GM06990 (cell line): ENCODE data around the gene NPBWR2.

Experiments
- DNase-seq: peaks from one replicate; pipeline ENCODE4 v3.0.0-alpha.2; 2011; ENCODE audit not compliant: insufficient read length; ENCODE audit errors: extremely low read depth
- H3K27me3 ChIP-seq: replicated peaks from 2 replicates; pipeline ENCODE4 v1.6.0; 2011; ENCODE audit warnings: low read length; ENCODE audit not compliant: control insufficient read depth, insufficient read depth
- H3K36me3 ChIP-seq: 2 replicates; pipeline ENCODE4 v1.5.1; 2011; ENCODE audit warnings: low read length; ENCODE audit not compliant: control insufficient read depth, insufficient read depth
- H3K4me3 ChIP-seq: replicated peaks from 2 replicates; pipeline ENCODE4 v1.5.1; 2011; ENCODE audit warnings: low read depth, mild to moderate bottlenecking, control low read depth, low read length
- TF ChIP-seq, protein P1 (sequence below): IDR thresholded peaks from 2 replicates; pipeline ENCODE4 v1.5.1; 2011; ENCODE audit warnings: low read length, control low read depth, mild to moderate bottlenecking, inconsistent platforms; ENCODE audit not compliant: insufficient read depth, poor library complexity, severe bottlenecking

Gene NPBWR2

DNA sequence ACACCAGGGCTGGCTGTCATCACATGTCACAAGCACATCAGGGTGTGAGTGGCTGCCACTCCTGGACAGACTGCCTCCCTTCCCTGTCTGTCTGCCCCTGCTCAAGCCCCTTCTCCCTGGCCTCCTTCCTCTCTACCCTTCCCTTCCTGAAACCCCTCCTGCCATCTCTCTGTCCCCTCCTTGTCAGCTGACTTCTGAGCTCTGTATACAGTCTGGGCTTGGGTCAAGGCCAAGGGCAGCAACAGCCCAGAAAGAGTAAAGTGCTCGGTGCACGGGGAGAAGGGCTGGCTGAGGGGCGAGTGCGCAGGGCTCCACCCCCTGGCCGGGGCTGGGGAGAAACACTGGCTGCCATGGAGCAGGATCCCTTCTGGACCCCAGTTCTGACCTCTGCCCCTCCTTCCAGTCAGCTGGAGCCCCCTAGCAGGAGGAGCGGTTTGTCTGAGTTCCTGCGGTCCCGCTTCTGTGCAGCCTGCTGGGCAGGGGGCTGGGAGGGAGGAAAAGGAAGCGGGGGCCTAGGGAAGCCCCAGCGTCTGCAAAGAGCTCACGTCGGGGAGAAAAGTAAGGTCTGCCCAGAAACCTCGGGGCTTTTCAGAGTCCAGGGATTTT, 25.1 kb downstream of the NPBWR2 start:
- no peak for DNase-seq
- TF ChIP-seq, protein P1, sequence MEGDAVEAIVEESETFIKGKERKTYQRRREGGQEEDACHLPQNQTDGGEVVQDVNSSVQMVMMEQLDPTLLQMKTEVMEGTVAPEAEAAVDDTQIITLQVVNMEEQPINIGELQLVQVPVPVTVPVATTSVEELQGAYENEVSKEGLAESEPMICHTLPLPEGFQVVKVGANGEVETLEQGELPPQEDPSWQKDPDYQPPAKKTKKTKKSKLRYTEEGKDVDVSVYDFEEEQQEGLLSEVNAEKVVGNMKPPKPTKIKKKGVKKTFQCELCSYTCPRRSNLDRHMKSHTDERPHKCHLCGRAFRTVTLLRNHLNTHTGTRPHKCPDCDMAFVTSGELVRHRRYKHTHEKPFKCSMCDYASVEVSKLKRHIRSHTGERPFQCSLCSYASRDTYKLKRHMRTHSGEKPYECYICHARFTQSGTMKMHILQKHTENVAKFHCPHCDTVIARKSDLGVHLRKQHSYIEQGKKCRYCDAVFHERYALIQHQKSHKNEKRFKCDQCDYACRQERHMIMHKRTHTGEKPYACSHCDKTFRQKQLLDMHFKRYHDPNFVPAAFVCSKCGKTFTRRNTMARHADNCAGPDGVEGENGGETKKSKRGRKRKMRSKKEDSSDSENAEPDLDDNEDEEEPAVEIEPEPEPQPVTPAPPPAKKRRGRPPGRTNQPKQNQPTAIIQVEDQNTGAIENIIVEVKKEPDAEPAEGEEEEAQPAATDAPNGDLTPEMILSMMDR = no peak
- H3K36me3 ChIP-seq = no peaks in the 10 kb centered on the region
- H3K27me3 ChIP-seq = peaks cover 4% of the 10 kb centered on the region
- H3K4me3 ChIP-seq = no peak overlapping the region

DNA sequence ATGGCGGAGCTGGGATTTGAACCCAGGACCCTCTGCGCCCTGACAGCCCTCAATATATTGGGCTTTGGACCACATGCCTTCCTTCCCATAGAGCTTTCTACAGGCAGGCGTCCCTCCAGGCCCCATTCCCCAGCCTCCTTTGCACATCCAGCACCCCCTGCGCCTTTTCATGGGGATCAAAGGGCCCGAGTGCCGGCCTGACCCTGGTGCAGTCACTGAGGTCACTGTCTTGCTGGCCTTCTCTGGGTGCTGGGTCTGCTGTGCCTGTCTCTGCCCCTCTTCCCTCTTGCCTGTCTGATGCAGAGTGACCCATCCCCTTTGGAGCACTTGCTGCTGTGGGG, 25.8 kb downstream of the NPBWR2 start:
- no peak overlapping the region for H3K4me3 ChIP-seq
- H3K27me3 ChIP-seq = peaks cover 4% of the 10 kb centered on the region
- no peaks in the 10 kb centered on the region for H3K36me3 ChIP-seq
- DNase-seq = no peak
- TF ChIP-seq, protein P1 = no peak

DNA sequence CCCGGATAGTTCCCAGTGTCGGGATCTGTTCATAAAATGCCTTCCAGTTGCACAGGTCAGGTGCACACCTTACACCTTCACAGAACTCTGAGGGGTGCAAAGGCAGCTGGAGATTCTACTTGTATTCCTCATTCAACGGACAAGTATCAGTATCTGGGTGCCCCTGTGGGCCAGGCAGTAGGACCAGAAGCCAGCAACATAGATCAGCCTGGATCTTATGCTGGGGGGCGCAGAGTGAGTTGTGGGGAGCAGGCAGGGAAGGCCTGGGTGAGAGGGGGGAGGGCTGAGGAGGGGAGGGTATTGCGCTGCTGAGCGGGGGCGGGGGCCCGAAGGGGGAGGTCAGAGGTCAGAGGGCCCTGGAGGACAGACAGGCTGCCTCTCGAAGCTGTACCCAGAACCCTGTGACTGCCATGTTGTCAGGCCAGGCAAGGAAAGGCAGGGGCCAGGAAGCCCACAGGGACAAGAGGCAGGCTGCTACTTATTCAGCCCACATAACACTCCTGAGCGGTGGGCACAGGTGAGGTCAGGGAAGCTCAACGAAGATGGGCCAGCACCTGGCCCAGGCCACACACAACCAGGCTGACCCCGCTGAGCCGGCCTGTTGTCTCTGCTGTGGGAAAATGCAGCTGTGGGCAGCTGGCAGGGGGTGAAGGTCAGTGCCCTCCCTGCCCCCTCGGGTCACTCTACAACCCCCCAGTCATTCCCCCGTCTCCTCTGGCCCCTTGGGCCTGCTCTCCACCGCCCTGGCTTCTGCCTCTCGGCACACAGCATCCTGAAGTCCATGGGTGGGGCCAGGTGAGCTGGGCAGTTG, 26.3 kb downstream of the NPBWR2 start:
- peaks cover 2% of the 10 kb centered on the region for H3K36me3 ChIP-seq
- DNase-seq = no peak
- H3K4me3 ChIP-seq = no peak overlapping the region
- peaks cover 4% of the 10 kb centered on the region for H3K27me3 ChIP-seq
- TF ChIP-seq, protein P1 = no peak

DNA sequence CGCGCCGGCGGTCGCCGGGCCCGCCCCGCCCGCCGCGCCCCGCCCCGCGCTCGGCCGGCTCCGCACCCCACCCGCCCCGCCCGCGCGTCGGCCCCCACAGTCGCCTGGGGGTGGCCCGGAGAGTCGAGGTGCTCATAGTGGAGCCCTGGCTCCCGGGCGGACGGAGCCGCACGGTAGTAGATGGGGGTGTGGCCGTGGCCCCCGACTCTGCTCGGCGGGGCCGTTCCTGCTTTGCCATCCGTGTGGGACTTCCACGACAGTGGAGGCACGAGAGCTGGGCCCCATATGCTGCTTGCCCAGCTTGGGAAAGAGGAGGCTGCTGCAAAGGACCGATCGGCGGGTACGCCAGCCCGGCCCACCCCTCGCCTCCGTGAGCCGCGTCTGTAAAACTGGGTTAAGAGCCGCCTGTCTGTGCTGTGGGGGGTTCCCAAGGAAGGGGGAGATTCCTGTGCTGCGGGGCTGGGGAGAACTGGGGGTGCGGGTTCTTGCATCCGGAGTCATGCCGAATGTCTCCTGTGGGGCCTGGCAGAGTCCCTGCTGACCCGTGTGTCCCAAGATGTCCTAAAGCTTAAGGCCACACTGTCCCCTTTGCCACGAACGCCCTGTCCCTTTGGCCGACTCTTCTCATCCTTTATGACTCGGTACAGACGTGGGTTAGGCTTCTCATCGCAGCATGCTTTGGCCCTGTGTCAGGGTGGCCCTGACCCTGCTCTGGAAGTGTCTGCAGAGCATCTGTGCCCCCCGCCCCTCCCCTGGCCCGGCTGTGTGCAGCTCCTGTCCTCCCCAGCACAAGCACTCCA, 27.2 kb downstream of the NPBWR2 start, which contains the start of gene OPRL1:
TSS of gene OPRL1 (plus strand) at position 70 of the 800 bp plus-strand sequence. CDS start 12,639 bp downstream, outside the sequence.
- DNase-seq = peak; percentile 68
- Histone ChIP-seq H3K27me3 (peaks cover 4% of the 10 kb centered on the region), H3K36me3 (peaks cover 7% of the 10 kb centered on the region), H3K4me3 (peak within 1 kb of the TSS; percentile 84)
- TF ChIP-seq, protein P1 = no peak

DNA sequence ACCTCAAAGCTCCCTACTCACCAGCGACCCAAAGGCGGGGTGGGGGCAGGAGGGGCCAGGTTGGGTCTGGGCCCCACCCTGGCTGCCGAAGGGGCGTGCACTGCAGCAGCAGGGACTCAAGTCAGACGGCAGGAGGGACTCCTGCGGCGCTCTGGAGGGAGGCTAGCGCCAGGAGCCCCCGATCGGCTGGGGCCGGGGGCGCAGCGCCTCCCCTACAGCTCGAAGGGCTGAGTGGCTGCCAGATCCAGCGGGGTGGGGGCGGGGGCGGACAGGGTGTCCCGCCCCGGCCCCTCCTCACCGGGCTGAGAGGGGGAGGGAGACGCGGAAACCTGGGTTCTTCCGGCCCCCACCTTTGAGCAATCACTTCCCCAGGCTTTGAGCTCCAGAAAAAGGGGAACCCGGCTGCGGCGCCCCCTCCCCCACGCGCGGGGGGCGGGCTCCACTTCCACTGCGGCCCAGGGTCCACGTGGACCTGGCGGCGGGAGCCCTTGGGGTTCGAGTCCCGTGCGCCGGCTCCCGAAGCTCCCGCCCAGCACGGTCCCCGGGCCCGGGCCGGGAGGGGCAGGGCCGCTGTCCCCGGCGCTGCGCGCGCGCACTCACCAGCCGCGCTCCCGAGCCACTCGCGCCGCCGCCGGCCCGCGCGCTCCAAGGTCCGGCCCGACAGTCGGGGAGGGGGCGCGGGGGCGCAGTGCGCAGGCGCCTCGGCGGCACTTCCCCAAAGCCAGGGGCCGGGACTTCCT, 27.9 kb downstream of the NPBWR2 start, which contains the start of gene RGS19:
TSS of gene RGS19 (minus strand) at position 246 of the 740 bp plus-strand sequence. CDS start 2,632 bp downstream, outside the sequence.
- peak; percentile 89 for DNase-seq
- Histone ChIP-seq H3K36me3 (peaks cover 11% of the 10 kb centered on the region), H3K4me3 (peak within 1 kb of the TSS; percentile 84), H3K27me3 (peaks cover 2% of the 10 kb centered on the region)
- TF ChIP-seq, protein P1 = no peak
